KMS-11 (cell line): Measurements from ENCODE around the gene PHF23.

ENCODE experiments used
- H2AFZ ChIP-seq: fragments of 200-600 bp; sonication (generic); 2 replicates; pipeline ENCODE4 v1.6.1; 2016; ENCODE audit warnings: antibody characterized with exemption, mixed run types, low read depth
- H3K27ac ChIP-seq: fragments of 200-600 bp; sonication (generic); 2 replicates; pipeline ENCODE4 v1.6.1; 2016; ENCODE audit warnings: mild to moderate bottlenecking, mixed run types
- H3K27me3 ChIP-seq: fragments of 200-600 bp; sonication (generic); 2 replicates; pipeline ENCODE4 v1.6.1; 2017; ENCODE audit warnings: mild to moderate bottlenecking, low read depth, mixed run types, moderate library complexity; ENCODE audit not compliant: insufficient read depth
- H3K36me3 ChIP-seq: fragments of 200-600 bp; sonication (generic); 2 replicates; pipeline ENCODE4 v1.6.1; 2017; ENCODE audit warnings: mild to moderate bottlenecking, mixed run types; ENCODE audit not compliant: insufficient read depth
- H3K4me1 ChIP-seq: fragments of 200-600 bp; sonication (generic); 2 replicates; pipeline ENCODE4 v1.6.1; 2016; ENCODE audit warnings: mild to moderate bottlenecking, low read depth, mixed run types; ENCODE audit not compliant: poor library complexity, severe bottlenecking
- H3K4me2 ChIP-seq: fragments of 200-600 bp; sonication (generic); 2 replicates; pipeline ENCODE4 v1.7.0; 2016; ENCODE audit warnings: mild to moderate bottlenecking, mixed run types
- H3K4me3 ChIP-seq: fragments of 200-600 bp; sonication (generic); IDR thresholded peaks from 2 replicates; pipeline ENCODE4 v1.6.1; 2017; ENCODE audit warnings: low read depth, low read length, mixed read lengths; ENCODE audit not compliant: insufficient read depth
- H3K79me2 ChIP-seq: fragments of 200-600 bp; sonication (generic); 2 replicates; pipeline ENCODE4 v1.6.1; 2016; ENCODE audit warnings: low read depth, mixed run types; ENCODE audit not compliant: insufficient read depth
- H3K9ac ChIP-seq: fragments of 200-600 bp; sonication (generic); 2 replicates; pipeline ENCODE4 v1.6.1; 2016; ENCODE audit warnings: mild to moderate bottlenecking, mixed run types
- H4K20me1 ChIP-seq: fragments of 200-600 bp; sonication (generic); 2 replicates; pipeline ENCODE4 v1.6.1; 2016; ENCODE audit warnings: mild to moderate bottlenecking, mixed run types; ENCODE audit not compliant: insufficient read depth
- TF ChIP-seq, protein P1 (sequence below): fragments of 200-600 bp; sonication (generic); conservative IDR thresholded peaks from 2 replicates; pipeline ENCODE4 v1.6.1; 2017; ENCODE audit warnings: low read depth, mild to moderate bottlenecking, antibody characterized with exemption, low read length, moderate library complexity, mixed read lengths

PHF23 gene

DNA sequence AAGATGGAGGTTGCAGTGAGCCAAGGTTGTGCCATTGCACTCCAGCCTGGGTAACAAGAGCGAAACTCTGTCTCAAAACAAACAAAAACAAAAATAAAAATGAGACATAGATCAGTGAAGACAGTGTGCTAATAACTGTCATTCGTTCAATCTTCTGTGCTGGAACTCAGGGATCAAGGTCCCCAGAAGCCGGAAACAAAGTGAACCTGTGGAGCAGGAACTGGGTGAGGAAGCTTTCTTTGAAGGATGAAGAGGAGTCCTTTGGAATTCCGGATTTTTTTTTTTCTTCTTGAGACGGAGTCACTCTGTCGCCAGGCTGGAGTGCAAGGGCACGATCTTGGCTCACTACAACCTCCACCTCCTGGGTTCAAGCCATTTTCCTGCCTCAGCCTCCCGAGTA is 40.2 kb upstream of the PHF23 start:
- no peaks in the 10 kb centered on the region for H4K20me1 ChIP-seq
- no peak overlapping the region for H3K4me3 ChIP-seq
- H2AFZ ChIP-seq = no peak overlapping the region
- no peak overlapping the region for H3K4me2 ChIP-seq
- no peaks in the 10 kb centered on the region for H3K27me3 ChIP-seq
- H3K79me2 ChIP-seq = no peaks in the 10 kb centered on the region
- no peaks in the 10 kb centered on the region for H3K36me3 ChIP-seq
- H3K9ac ChIP-seq = no peak overlapping the region
- no peaks in the 10 kb centered on the region for H3K4me1 ChIP-seq
- TF ChIP-seq, protein P1, sequence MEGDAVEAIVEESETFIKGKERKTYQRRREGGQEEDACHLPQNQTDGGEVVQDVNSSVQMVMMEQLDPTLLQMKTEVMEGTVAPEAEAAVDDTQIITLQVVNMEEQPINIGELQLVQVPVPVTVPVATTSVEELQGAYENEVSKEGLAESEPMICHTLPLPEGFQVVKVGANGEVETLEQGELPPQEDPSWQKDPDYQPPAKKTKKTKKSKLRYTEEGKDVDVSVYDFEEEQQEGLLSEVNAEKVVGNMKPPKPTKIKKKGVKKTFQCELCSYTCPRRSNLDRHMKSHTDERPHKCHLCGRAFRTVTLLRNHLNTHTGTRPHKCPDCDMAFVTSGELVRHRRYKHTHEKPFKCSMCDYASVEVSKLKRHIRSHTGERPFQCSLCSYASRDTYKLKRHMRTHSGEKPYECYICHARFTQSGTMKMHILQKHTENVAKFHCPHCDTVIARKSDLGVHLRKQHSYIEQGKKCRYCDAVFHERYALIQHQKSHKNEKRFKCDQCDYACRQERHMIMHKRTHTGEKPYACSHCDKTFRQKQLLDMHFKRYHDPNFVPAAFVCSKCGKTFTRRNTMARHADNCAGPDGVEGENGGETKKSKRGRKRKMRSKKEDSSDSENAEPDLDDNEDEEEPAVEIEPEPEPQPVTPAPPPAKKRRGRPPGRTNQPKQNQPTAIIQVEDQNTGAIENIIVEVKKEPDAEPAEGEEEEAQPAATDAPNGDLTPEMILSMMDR = no peak
- H3K27ac ChIP-seq = no peak overlapping the region

DNA sequence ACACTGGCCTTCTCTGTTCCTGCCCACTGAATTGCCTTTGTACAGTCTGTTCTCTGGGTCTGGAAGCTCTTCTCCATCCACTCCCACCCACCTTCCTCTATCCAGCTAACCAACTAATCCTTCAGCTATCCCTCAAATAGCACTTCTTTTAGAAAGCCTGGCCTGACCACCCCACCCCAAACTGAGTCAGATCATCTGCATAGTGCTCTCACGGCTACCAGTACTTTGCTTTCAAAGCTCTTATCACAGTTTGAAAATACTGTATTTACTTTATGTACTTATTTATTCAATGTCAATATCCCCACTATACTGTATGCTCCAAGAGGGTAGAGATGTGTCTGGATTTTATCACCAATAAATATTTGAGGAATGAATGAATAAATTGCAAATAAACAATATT is 27.5 kb upstream of the PHF23 start:
- no peak overlapping the region for H3K4me3 ChIP-seq
- no peaks in the 10 kb centered on the region for H3K4me1 ChIP-seq
- H3K27ac ChIP-seq = no peak overlapping the region
- TF ChIP-seq, protein P1 = no peak
- no peaks in the 10 kb centered on the region for H3K36me3 ChIP-seq
- no peaks in the 10 kb centered on the region for H4K20me1 ChIP-seq
- H3K79me2 ChIP-seq = no peaks in the 10 kb centered on the region
- no peaks in the 10 kb centered on the region; the same call in 1 of the 2 replicates for H3K27me3 ChIP-seq
- no peak overlapping the region for H3K9ac ChIP-seq
- no peak overlapping the region for H2AFZ ChIP-seq
- H3K4me2 ChIP-seq = no peak overlapping the region

DNA sequence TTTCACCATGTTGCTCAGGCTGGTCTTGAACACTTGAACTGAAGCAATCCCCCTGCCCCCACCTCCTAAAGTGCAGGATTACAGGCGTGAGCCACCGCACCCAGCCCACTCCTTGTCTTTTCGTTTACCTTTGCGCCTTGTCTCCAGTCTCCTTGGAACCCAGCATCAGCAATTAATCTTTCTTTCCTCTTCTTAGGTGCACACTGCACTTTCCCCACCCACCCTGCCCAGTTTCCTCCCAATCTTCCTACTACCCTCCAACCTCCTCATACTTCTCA is 24.5 kb upstream of the PHF23 start:
- Histone ChIP-seq H3K4me2 (no peak overlapping the region), H3K4me3 (no peak overlapping the region), H2AFZ (no peak overlapping the region), H3K36me3 (no peaks in the 10 kb centered on the region), H3K27me3 (no peaks in the 10 kb centered on the region; the same call in 1 of the 2 replicates), H4K20me1 (no peaks in the 10 kb centered on the region), H3K27ac (no peak overlapping the region), H3K79me2 (no peaks in the 10 kb centered on the region), H3K4me1 (no peaks in the 10 kb centered on the region), H3K9ac (no peak overlapping the region)
- TF ChIP-seq, protein P1 = no peak

DNA sequence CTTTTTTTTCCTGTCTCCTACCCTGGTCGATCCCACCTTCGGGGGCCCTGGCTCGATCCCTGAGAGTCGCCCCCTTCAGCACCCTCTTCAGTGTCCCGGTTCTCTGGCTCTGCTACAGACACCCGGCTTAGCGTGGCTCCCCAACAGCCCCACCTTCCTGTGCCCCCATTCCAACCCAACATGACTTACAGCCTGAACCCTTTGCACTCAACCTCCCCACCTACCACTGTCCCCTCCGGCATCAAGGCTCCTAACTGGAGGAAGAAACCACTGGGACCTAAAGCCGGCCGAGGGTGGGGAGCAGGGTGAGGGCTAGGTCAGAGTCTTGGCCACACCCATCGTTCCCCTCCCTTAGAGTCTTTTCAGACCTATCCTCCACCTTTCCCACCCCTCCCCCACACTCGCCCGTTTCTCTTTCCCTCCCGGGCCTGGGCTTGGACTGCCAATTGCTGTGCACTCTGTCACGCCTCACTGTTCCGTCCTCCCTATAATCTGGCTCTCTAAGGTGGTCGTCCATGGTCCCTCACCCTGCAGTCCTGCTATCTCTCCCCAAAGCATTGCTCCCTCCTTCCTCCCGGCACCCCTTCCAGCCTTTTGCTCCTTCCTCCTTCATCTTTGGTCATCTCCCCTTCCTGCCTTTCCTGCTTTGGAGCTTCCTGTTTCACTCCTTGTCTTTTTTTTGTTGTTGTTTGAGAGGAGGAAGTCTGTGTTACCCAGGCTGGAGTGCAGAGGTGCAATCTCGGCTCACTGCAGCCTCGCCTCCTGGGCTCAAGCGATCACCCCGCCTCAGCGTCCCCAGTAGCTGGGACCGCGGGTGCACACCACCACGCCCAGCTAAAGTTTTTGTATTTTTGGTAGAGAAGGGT is 23.9 kb upstream of the PHF23 start:
- H3K79me2 ChIP-seq = no peaks in the 10 kb centered on the region
- H2AFZ ChIP-seq = no peak overlapping the region
- H3K36me3 ChIP-seq = no peaks in the 10 kb centered on the region
- H3K27ac ChIP-seq = no peak overlapping the region
- no peaks in the 10 kb centered on the region for H4K20me1 ChIP-seq
- TF ChIP-seq, protein P1 = no peak
- H3K4me2 ChIP-seq = no peak overlapping the region
- no peak overlapping the region for H3K9ac ChIP-seq
- H3K4me1 ChIP-seq = no peaks in the 10 kb centered on the region
- no peak overlapping the region for H3K4me3 ChIP-seq
- no peaks in the 10 kb centered on the region; the same call in 1 of the 2 replicates for H3K27me3 ChIP-seq
